Mesodermal cell (in vitro differentiated cells): ENCODE data around the gene PLEKHG5.

Experiments
- H3K27ac ChIP-seq: 2 replicates; pipeline ENCODE4 v1.7.0; 2013; ENCODE audit warnings: mild to moderate bottlenecking, low read depth, low read length, moderate library complexity; ENCODE audit not compliant: severe bottlenecking
- H3K36me3 ChIP-seq: 2 replicates; pipeline ENCODE4 v1.7.1; 2013; ENCODE audit warnings: mild to moderate bottlenecking, low read length, moderate library complexity; ENCODE audit not compliant: control insufficient read depth, insufficient read depth
- H3K4me1 ChIP-seq: one replicate; pipeline ENCODE4 v1.7.1; 2013; ENCODE audit warnings: mild to moderate bottlenecking, low read length; ENCODE audit not compliant: insufficient read depth, control insufficient read depth, poor library complexity, severe bottlenecking
- H3K4me3 ChIP-seq: 2 replicates; pipeline ENCODE4 v1.7.0; 2013; ENCODE audit warnings: low read length, control low read depth, mild to moderate bottlenecking; ENCODE audit not compliant: insufficient read depth, poor library complexity, severe bottlenecking; ENCODE audit errors: extremely low read depth
- H3K9me3 ChIP-seq: 2 replicates; pipeline ENCODE4 v1.7.1; 2013; ENCODE audit warnings: mild to moderate bottlenecking, low read length, moderate library complexity; ENCODE audit not compliant: control insufficient read depth
- WGBS, 2 experiments: methylation state at CpG; one replicate each; pipeline ENCODE4 v1.1.5; 2013; ENCODE audit warnings: missing lambda C conversion rate in 2 of 2; ENCODE audit not compliant: insufficient coverage in 2 of 2; 5-methylcytosine and 5-hydroxymethylcytosine counted together

The PLEKHG5 gene

GRCh38 chr1:6421266-6421665 is 70.2 kb downstream of the PLEKHG5 start:
- H3K4me3 ChIP-seq, result no peak overlapping the region
- H3K27ac ChIP-seq, result no peak overlapping the region
- H3K4me1 ChIP-seq, result peaks cover 12% of the 10 kb centered on the region
- WGBS, 2 experiments, result 6 to 50% methylated on average over 1 to 2 of the region's 4 CpGs
- no peaks in the 10 kb centered on the region for H3K36me3 ChIP-seq
- H3K9me3 ChIP-seq, result no peaks in the 10 kb centered on the region

GRCh38 chr1:6420454-6421042 is 70.9 kb downstream of the PLEKHG5 start:
- 5 to 13% methylated on average over 32 to 42 of the region's 44 CpGs for WGBS, 2 experiments
- H3K27ac ChIP-seq, result no peak overlapping the region
- H3K4me1 ChIP-seq, result peaks cover 18% of the 10 kb centered on the region
- H3K36me3 ChIP-seq, result no peaks in the 10 kb centered on the region
- H3K9me3 ChIP-seq, result no peaks in the 10 kb centered on the region
- peak overlapping the region; percentile 18 for H3K4me3 ChIP-seq

- Histone ChIP-seq H3K27ac (no peak within 1 kb of the TSS), H3K4me3 (peak within 1 kb of the TSS; percentile 18), H3K4me1 (peaks cover 24% of the 10 kb centered on the region), H3K36me3 (no peaks in the 10 kb centered on the region), H3K9me3 (no peaks in the 10 kb centered on the region)
- WGBS, 2 experiments, result 0 to 3% methylated on average over 35 to 56 of the region's 62 CpGs
Measured at GRCh38 chr1:6419804-6420453, 71.5 kb downstream of the PLEKHG5 start, which contains the start of gene HES2. Gene HES2, minus strand, starts transcription at chr1:6419919. Its CDS starts 99 bp downstream, at chr1:6419820.

- H3K4me3 ChIP-seq, result peak overlapping the region; percentile 18
- H3K4me1 ChIP-seq, result peaks cover 29% of the 10 kb centered on the region
- WGBS, 2 experiments, result 3 to 5% methylated on average over 34 to 42 of the region's 48 CpGs
- H3K9me3 ChIP-seq, result no peaks in the 10 kb centered on the region
- H3K27ac ChIP-seq, result no peak overlapping the region
- H3K36me3 ChIP-seq, result no peaks in the 10 kb centered on the region
Measured at GRCh38 chr1:6419397-6419803, 72.1 kb downstream of the PLEKHG5 start.

GRCh38 chr1:6418668-6419396 is 72.6 kb downstream of the PLEKHG5 start:
- no peaks in the 10 kb centered on the region for H3K36me3 ChIP-seq
- no peak overlapping the region for H3K27ac ChIP-seq
- H3K4me1 ChIP-seq, result peaks cover 30% of the 10 kb centered on the region
- H3K9me3 ChIP-seq, result no peaks in the 10 kb centered on the region
- WGBS, 2 experiments, result 12 to 16% methylated on average over 52 to 66 of the region's 69 CpGs
- peak overlapping the region; percentile 18 for H3K4me3 ChIP-seq

GRCh38 chr1:6417961-6418667 is 73.4 kb downstream of the PLEKHG5 start:
- H3K4me1 ChIP-seq, result peaks cover 30% of the 10 kb centered on the region
- no peak overlapping the region for H3K27ac ChIP-seq
- H3K9me3 ChIP-seq, result no peaks in the 10 kb centered on the region
- no peak overlapping the region for H3K4me3 ChIP-seq
- no peaks in the 10 kb centered on the region for H3K36me3 ChIP-seq
- 67 to 73% methylated on average over 6 to 7 of the region's 8 CpGs for WGBS, 2 experiments
